WTC11 (cell line): ENCODE measurements around the gene RAMP1. TPM values are rescaled to one million over a fixed set of nuclear protein-coding genes. Genes with fewer than 3 reads are reported as not detected.

Experiments
- ATAC-seq: fragments of 200-7000 bp; cut with Tn5 transposase; 2 replicates; pipeline ENCODE4 v1.10.0; 2021; ENCODE audit warnings: mild to moderate bottlenecking, moderate library complexity
- CTCF ChIA-PET: fragments of 300-600 bp; sonication (Branson Sonifier 250); formaldehyde crosslinking; loops from one replicate; lab custom pipeline; 2021; ENCODE audit warnings: antibody characterized with exemption; lab: Charles Lee
- POLR2A ChIA-PET: fragments of 350-600 bp; sonication (Branson Sonifier 250); formaldehyde crosslinking; loops from one replicate; lab custom pipeline; 2021; ENCODE audit warnings: antibody characterized with exemption; lab: Charles Lee
- DNase-seq: peaks from one replicate; pipeline ENCODE4 v3.0.0; 2021; ENCODE audit warnings: low spot score
- H3K27ac Mint-ChIP-seq: 2 replicates; pipeline ENCODE4 v1.8.0; 2021; ENCODE audit warnings: mixed read lengths
- H3K27me3 Mint-ChIP-seq: 2 replicates; pipeline ENCODE4 v1.8.0; 2021; ENCODE audit warnings: low read depth, mild to moderate bottlenecking, moderate library complexity, mixed read lengths
- H3K36me3 Mint-ChIP-seq: 2 replicates; pipeline ENCODE4 v1.8.0; 2021; ENCODE audit warnings: mixed read lengths
- H3K4me1 Mint-ChIP-seq: 2 replicates; pipeline ENCODE4 v1.8.0; 2022; ENCODE audit warnings: mixed read lengths
- H3K4me3 Mint-ChIP-seq: 2 replicates; pipeline ENCODE4 v1.8.0; 2021; ENCODE audit warnings: mild to moderate bottlenecking, moderate library complexity, mixed read lengths
- H3K9me3 Mint-ChIP-seq: 2 replicates; pipeline ENCODE4 v1.8.0; 2021; ENCODE audit warnings: mixed read lengths
- CBFB ChIP-seq: sonication (generic); formaldehyde crosslinking; IDR thresholded peaks from 2 replicates; pipeline ENCODE4 v1.8.1; 2022; ENCODE audit warnings: mild to moderate bottlenecking, low read depth, missing genetic modification reagents
- JAZF1 ChIP-seq: fragments of 250-450 bp; sonication (Bioruptor Pico); IDR thresholded peaks from 2 replicates; pipeline ENCODE4 v1.9.0; 2021; ENCODE audit warnings: moderate library complexity, mild to moderate bottlenecking, inconsistent platforms
- MXD4 ChIP-seq: fragments of 250-450 bp; sonication (Bioruptor Pico); IDR thresholded peaks from 2 replicates; pipeline ENCODE4 v1.8.0; 2021; ENCODE audit warnings: mild to moderate bottlenecking, moderate library complexity, borderline replicate concordance
- NFATC4 ChIP-seq: fragments of 250-450 bp; sonication (Bioruptor Pico); IDR thresholded peaks from 2 replicates; pipeline ENCODE4 v1.9.0; 2021; ENCODE audit warnings: mild to moderate bottlenecking
- NR1H2 ChIP-seq: sonication (generic); formaldehyde crosslinking; IDR thresholded peaks from 2 replicates; pipeline ENCODE4 v1.9.0; 2021; ENCODE audit warnings: mild to moderate bottlenecking, moderate library complexity, missing genetic modification reagents
- NR3C1 ChIP-seq: sonication (generic); formaldehyde crosslinking; conservative IDR thresholded peaks from 2 replicates; pipeline ENCODE4 v1.8.1; 2023; ENCODE audit warnings: low read depth, mild to moderate bottlenecking, missing genetic modification reagents
- PRRX2 ChIP-seq: fragments of 250-450 bp; sonication (Bioruptor Pico); IDR thresholded peaks from 2 replicates; pipeline ENCODE4 v1.8.0; 2021; ENCODE audit warnings: mild to moderate bottlenecking
- RELA ChIP-seq: sonication (generic); formaldehyde crosslinking; IDR thresholded peaks from 2 replicates; pipeline ENCODE4 v1.8.1; 2022; ENCODE audit warnings: missing genetic modification reagents, mild to moderate bottlenecking, borderline replicate concordance
- SMAD4 ChIP-seq: sonication (generic); formaldehyde crosslinking; IDR thresholded peaks from 2 replicates; pipeline ENCODE4 v1.8.0; 2022; ENCODE audit warnings: mild to moderate bottlenecking, missing genetic modification reagents
- SOX15 ChIP-seq: fragments of 250-450 bp; sonication (Bioruptor Pico); IDR thresholded peaks from 2 replicates; pipeline ENCODE4 v1.9.0; 2021; ENCODE audit warnings: mild to moderate bottlenecking
- TEAD1 ChIP-seq: sonication (generic); formaldehyde crosslinking; IDR thresholded peaks from 2 replicates; pipeline ENCODE4 v1.8.0; 2022; ENCODE audit warnings: mild to moderate bottlenecking, missing genetic modification reagents
- ZNF671 ChIP-seq: fragments of 250-450 bp; sonication (Bioruptor Pico); IDR thresholded peaks from 2 replicates; pipeline ENCODE4 v1.8.0; 2021; ENCODE audit warnings: mild to moderate bottlenecking
- total RNA-seq: library from RNA; stranded (reverse); gene quantifications from 3 replicates; pipeline ENCODE4 v1.2.3, GENCODE V29; 2021
- TF ChIP-seq, protein P1 (sequence below): sonication (generic); formaldehyde crosslinking; IDR thresholded peaks from 2 replicates; pipeline ENCODE4 v1.8.0; 2023; ENCODE audit warnings: missing genetic modification reagents, mild to moderate bottlenecking, borderline replicate concordance
- TF ChIP-seq, protein P2 (sequence below): sonication (generic); formaldehyde crosslinking; IDR thresholded peaks from 2 replicates; pipeline ENCODE4 v1.8.0; 2022; ENCODE audit warnings: mild to moderate bottlenecking, missing genetic modification reagents
- TF ChIP-seq, protein P3 (sequence below): fragments of 250-450 bp; sonication (Bioruptor Pico); IDR thresholded peaks from 2 replicates; pipeline ENCODE4 v2.1.2; 2022; ENCODE audit warnings: mild to moderate bottlenecking, moderate library complexity
- TF ChIP-seq, protein P4 (sequence below): sonication (generic); formaldehyde crosslinking; IDR thresholded peaks from 2 replicates; pipeline ENCODE4 v1.8.1; 2023; ENCODE audit warnings: mild to moderate bottlenecking, missing genetic modification reagents, moderate library complexity
- TF ChIP-seq, protein P5 (sequence below): sonication (generic); formaldehyde crosslinking; IDR thresholded peaks from 2 replicates; pipeline ENCODE4 v1.8.1; 2022; ENCODE audit warnings: low read depth, missing genetic modification reagents, borderline replicate concordance
- TF ChIP-seq, protein P6 (sequence below): fragments of 200-600 bp; IDR thresholded peaks from 2 replicates; pipeline ENCODE4 v1.8.0; 2022; ENCODE audit warnings: antibody characterized with exemption

The RAMP1 gene
- total RNA-seq, 1 experiment from 2014 or later = 1.0 TPM

DNA sequence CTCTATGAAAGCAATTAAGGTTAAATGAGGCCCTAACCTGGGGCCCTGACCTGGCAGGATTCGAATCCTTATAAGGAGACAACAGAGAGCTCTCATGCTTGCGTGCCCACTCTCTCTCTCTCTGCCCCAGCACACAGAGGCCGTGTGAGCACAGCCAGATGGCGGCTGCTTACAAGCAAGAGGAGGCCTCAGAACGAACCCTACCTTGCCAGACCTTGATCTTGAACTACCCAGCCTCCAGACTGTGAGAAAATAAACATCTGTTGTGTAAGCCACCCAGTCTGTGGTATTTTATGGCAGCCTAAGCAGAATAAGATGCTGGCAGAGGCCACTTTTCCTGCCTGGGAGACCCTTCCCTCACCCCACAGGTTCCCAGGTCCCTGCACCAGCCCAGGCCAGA lies 102.2 kb downstream of the RAMP1 start:
- no peak for DNase-seq
- POLR2A ChIA-PET = no interaction called here
- CTCF ChIA-PET = no interaction called here
- no peak overlapping the region for H3K27ac Mint-ChIP-seq
- peaks cover 14% of the 10 kb centered on the region for H3K27me3 Mint-ChIP-seq
- peaks cover 2% of the 10 kb centered on the region; the same call in 1 of the 2 replicates for H3K4me1 Mint-ChIP-seq
- peaks cover 10% of the 10 kb centered on the region for H3K36me3 Mint-ChIP-seq
- no peak overlapping the region for H3K4me3 Mint-ChIP-seq
- ATAC-seq = no peak
- TF ChIP-seq PRRX2 (CRISPR knock-in tag) (no peak), RELA (CRISPR knock-in tag) (no peak), ZNF671 (no peak), NR1H2 (no peak), SMAD4 (no peak), JAZF1 (CRISPR knock-in tag) (no peak), CBFB (CRISPR knock-in tag) (no peak), NR3C1 (CRISPR knock-in tag) (no peak), MXD4 (CRISPR knock-in tag) (no peak), NFATC4 (CRISPR knock-in tag) (no peak), SOX15 (CRISPR knock-in tag) (no peak), TEAD1 (CRISPR knock-in tag) (no peak)
- TF ChIP-seq, protein P1, sequence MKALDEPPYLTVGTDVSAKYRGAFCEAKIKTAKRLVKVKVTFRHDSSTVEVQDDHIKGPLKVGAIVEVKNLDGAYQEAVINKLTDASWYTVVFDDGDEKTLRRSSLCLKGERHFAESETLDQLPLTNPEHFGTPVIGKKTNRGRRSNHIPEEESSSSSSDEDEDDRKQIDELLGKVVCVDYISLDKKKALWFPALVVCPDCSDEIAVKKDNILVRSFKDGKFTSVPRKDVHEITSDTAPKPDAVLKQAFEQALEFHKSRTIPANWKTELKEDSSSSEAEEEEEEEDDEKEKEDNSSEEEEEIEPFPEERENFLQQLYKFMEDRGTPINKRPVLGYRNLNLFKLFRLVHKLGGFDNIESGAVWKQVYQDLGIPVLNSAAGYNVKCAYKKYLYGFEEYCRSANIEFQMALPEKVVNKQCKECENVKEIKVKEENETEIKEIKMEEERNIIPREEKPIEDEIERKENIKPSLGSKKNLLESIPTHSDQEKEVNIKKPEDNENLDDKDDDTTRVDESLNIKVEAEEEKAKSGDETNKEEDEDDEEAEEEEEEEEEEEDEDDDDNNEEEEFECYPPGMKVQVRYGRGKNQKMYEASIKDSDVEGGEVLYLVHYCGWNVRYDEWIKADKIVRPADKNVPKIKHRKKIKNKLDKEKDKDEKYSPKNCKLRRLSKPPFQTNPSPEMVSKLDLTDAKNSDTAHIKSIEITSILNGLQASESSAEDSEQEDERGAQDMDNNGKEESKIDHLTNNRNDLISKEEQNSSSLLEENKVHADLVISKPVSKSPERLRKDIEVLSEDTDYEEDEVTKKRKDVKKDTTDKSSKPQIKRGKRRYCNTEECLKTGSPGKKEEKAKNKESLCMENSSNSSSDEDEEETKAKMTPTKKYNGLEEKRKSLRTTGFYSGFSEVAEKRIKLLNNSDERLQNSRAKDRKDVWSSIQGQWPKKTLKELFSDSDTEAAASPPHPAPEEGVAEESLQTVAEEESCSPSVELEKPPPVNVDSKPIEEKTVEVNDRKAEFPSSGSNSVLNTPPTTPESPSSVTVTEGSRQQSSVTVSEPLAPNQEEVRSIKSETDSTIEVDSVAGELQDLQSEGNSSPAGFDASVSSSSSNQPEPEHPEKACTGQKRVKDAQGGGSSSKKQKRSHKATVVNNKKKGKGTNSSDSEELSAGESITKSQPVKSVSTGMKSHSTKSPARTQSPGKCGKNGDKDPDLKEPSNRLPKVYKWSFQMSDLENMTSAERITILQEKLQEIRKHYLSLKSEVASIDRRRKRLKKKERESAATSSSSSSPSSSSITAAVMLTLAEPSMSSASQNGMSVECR (CRISPR knock-in tag) = no peak
- TF ChIP-seq, protein P2, sequence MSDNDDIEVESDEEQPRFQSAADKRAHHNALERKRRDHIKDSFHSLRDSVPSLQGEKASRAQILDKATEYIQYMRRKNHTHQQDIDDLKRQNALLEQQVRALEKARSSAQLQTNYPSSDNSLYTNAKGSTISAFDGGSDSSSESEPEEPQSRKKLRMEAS (CRISPR knock-in tag) = no peak
- TF ChIP-seq, protein P3, sequence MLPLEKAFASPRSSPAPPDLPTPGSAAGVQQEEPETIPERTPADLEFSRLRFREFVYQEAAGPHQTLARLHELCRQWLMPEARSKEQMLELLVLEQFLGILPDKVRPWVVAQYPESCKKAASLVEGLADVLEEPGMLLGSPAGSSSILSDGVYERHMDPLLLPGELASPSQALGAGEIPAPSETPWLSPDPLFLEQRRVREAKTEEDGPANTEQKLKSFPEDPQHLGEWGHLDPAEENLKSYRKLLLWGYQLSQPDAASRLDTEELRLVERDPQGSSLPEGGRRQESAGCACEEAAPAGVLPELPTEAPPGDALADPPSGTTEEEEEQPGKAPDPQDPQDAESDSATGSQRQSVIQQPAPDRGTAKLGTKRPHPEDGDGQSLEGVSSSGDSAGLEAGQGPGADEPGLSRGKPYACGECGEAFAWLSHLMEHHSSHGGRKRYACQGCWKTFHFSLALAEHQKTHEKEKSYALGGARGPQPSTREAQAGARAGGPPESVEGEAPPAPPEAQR (CRISPR knock-in tag) = no peak
- TF ChIP-seq, protein P4, sequence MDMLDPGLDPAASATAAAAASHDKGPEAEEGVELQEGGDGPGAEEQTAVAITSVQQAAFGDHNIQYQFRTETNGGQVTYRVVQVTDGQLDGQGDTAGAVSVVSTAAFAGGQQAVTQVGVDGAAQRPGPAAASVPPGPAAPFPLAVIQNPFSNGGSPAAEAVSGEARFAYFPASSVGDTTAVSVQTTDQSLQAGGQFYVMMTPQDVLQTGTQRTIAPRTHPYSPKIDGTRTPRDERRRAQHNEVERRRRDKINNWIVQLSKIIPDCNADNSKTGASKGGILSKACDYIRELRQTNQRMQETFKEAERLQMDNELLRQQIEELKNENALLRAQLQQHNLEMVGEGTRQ (CRISPR knock-in tag) = no peak
- TF ChIP-seq, protein P5, sequence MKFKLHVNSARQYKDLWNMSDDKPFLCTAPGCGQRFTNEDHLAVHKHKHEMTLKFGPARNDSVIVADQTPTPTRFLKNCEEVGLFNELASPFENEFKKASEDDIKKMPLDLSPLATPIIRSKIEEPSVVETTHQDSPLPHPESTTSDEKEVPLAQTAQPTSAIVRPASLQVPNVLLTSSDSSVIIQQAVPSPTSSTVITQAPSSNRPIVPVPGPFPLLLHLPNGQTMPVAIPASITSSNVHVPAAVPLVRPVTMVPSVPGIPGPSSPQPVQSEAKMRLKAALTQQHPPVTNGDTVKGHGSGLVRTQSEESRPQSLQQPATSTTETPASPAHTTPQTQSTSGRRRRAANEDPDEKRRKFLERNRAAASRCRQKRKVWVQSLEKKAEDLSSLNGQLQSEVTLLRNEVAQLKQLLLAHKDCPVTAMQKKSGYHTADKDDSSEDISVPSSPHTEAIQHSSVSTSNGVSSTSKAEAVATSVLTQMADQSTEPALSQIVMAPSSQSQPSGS (CRISPR knock-in tag) = no peak
- TF ChIP-seq, protein P6, sequence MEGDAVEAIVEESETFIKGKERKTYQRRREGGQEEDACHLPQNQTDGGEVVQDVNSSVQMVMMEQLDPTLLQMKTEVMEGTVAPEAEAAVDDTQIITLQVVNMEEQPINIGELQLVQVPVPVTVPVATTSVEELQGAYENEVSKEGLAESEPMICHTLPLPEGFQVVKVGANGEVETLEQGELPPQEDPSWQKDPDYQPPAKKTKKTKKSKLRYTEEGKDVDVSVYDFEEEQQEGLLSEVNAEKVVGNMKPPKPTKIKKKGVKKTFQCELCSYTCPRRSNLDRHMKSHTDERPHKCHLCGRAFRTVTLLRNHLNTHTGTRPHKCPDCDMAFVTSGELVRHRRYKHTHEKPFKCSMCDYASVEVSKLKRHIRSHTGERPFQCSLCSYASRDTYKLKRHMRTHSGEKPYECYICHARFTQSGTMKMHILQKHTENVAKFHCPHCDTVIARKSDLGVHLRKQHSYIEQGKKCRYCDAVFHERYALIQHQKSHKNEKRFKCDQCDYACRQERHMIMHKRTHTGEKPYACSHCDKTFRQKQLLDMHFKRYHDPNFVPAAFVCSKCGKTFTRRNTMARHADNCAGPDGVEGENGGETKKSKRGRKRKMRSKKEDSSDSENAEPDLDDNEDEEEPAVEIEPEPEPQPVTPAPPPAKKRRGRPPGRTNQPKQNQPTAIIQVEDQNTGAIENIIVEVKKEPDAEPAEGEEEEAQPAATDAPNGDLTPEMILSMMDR = no peak
- H3K9me3 Mint-ChIP-seq = peaks cover 14% of the 10 kb centered on the region

Other genes starting within 250 kb of the RAMP1 start
- gene LRRFIP1, start 232.0 kb upstream of the RAMP1 start, total RNA-seq = 70.6 to 88.4 TPM (median 71.2 TPM) in 3 replicates
- 0.53 to 1.3 TPM (median 0.71 TPM) in 3 replicates for gene RBM44, start 60.8 kb upstream of the RAMP1 start, total RNA-seq
- gene UBE2F, start 107.4 kb downstream of the RAMP1 start, total RNA-seq = 48.8 to 50.6 TPM (median 49.5 TPM) in 3 replicates
- gene SCLY, start 201.4 kb downstream of the RAMP1 start, total RNA-seq = 68.4 to 70.2 TPM (median 69.6 TPM) in 3 replicates
- gene ESPNL, start 240.7 kb downstream of the RAMP1 start, total RNA-seq = 1.1 to 1.4 TPM (median 1.1 TPM) in 3 replicates